ENCODE measurements around the gene KCNT2. TPM values are rescaled to one million over a fixed set of nuclear protein-coding genes. Genes with fewer than 3 reads are reported as not detected.

Gene KCNT2
- total RNA-seq, 1 donor from 2014 or later = 26.2 TPM

GRCh38 chr1:196400478-196401451 lies 207.5 kb downstream of the KCNT2 start:
- H3K27ac Mint-ChIP-seq (ENCODE audit: unreplicated experiment) = peak overlapping the region; percentile 91

GRCh38 chr1:196399713-196400112 lies 208.5 kb downstream of the KCNT2 start:
- peaks cover 49% of the 10 kb centered on the region for H3K4me1 Mint-ChIP-seq (ENCODE audit: unreplicated experiment)
- peak overlapping the region; percentile 91 for H3K27ac Mint-ChIP-seq (ENCODE audit: unreplicated experiment)
- TF ChIP-seq CTCF (IDR thresholded peaks at IDR 0.05) = no peak
- no peaks in the 10 kb centered on the region for H3K9me3 Mint-ChIP-seq (ENCODE audit: unreplicated experiment)
- DNase-seq (ENCODE audit: extremely low spot score, unreplicated experiment) = no peak
- no peaks in the 10 kb centered on the region for H3K27me3 Mint-ChIP-seq (ENCODE audit: unreplicated experiment)
- H3K4me3 Mint-ChIP-seq (ENCODE audit: unreplicated experiment) = no peak overlapping the region
- peaks cover 14% of the 10 kb centered on the region for H3K36me3 Mint-ChIP-seq (ENCODE audit: unreplicated experiment)

More at GRCh38 chr1:196400478-196401451, 207.5 kb downstream of the KCNT2 start:
- H3K36me3 Mint-ChIP-seq (ENCODE audit: unreplicated experiment) = peaks cover 14% of the 10 kb centered on the region
- no peak for DNase-seq (ENCODE audit: extremely low spot score, unreplicated experiment)
- H3K4me3 Mint-ChIP-seq (ENCODE audit: unreplicated experiment) = peak overlapping the region; percentile 20
- H3K27me3 Mint-ChIP-seq (ENCODE audit: unreplicated experiment) = no peaks in the 10 kb centered on the region
- no peak for TF ChIP-seq CTCF (IDR thresholded peaks at IDR 0.05)
- no peaks in the 10 kb centered on the region for H3K9me3 Mint-ChIP-seq (ENCODE audit: unreplicated experiment)
- peaks cover 57% of the 10 kb centered on the region for H3K4me1 Mint-ChIP-seq (ENCODE audit: unreplicated experiment)

- peaks cover 6% of the 10 kb centered on the region for H3K9me3 Mint-ChIP-seq (ENCODE audit: unreplicated experiment)
- peaks cover 23% of the 10 kb centered on the region for H3K4me1 Mint-ChIP-seq (ENCODE audit: unreplicated experiment)
- peak overlapping the region; percentile 78 for H3K27ac Mint-ChIP-seq (ENCODE audit: unreplicated experiment)
- no peaks in the 10 kb centered on the region for H3K27me3 Mint-ChIP-seq (ENCODE audit: unreplicated experiment)
- H3K36me3 Mint-ChIP-seq (ENCODE audit: unreplicated experiment) = peaks cover 16% of the 10 kb centered on the region
- no peak for DNase-seq (ENCODE audit: extremely low spot score, unreplicated experiment)
- TF ChIP-seq CTCF (IDR thresholded peaks at IDR 0.05) = no peak
- no peak overlapping the region for H3K4me3 Mint-ChIP-seq (ENCODE audit: unreplicated experiment)
Observed at GRCh38 chr1:196393742-196394141, 214.5 kb downstream of the KCNT2 start.

GRCh38 chr1:196393282-196393681 lies 215.0 kb downstream of the KCNT2 start:
- Mint-ChIP-seq H3K9me3 (ENCODE audit: unreplicated experiment) (peaks cover 6% of the 10 kb centered on the region), H3K27ac (ENCODE audit: unreplicated experiment) (peak overlapping the region; percentile 78), H3K4me3 (ENCODE audit: unreplicated experiment) (no peak overlapping the region), H3K27me3 (ENCODE audit: unreplicated experiment) (no peaks in the 10 kb centered on the region), H3K36me3 (ENCODE audit: unreplicated experiment) (peaks cover 13% of the 10 kb centered on the region), H3K4me1 (ENCODE audit: unreplicated experiment) (peaks cover 23% of the 10 kb centered on the region)
- no peak for DNase-seq (ENCODE audit: extremely low spot score, unreplicated experiment)
- TF ChIP-seq CTCF (IDR thresholded peaks at IDR 0.05) = no peak

DNA sequence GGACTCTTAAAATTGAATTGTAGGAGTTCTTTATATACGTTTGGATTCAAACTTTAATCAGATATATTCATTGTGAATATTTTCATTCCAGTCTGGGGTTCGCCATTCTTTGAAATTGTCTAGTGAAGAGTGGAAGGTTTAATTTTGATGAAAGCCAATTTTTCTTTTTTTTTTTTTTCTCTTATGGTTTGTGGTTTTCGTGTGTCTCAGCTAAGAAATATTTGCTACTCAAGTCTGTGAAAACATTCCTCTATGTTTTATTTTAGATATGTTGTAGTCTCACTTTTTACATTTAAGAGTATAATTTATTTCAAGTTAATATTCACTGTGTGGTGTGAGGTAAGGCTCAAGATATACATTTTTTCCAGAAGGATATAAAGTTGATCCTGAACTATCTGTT lies 220.5 kb downstream of the KCNT2 start:
- Mint-ChIP-seq H3K4me3 (ENCODE audit: unreplicated experiment) (no peak overlapping the region), H3K27me3 (ENCODE audit: unreplicated experiment) (no peaks in the 10 kb centered on the region), H3K36me3 (ENCODE audit: unreplicated experiment) (peaks cover 29% of the 10 kb centered on the region), H3K4me1 (ENCODE audit: unreplicated experiment) (peaks cover 11% of the 10 kb centered on the region), H3K27ac (ENCODE audit: unreplicated experiment) (peak overlapping the region; percentile 56), H3K9me3 (ENCODE audit: unreplicated experiment) (peaks cover 18% of the 10 kb centered on the region)
- DNase-seq (ENCODE audit: extremely low spot score, unreplicated experiment) = no peak
- no peak for TF ChIP-seq CTCF (IDR thresholded peaks at IDR 0.05)

Measured in osteocyte (in vitro differentiated cells).